ENCODE results near the gene WFDC8.

Gene WFDC8

DNA sequence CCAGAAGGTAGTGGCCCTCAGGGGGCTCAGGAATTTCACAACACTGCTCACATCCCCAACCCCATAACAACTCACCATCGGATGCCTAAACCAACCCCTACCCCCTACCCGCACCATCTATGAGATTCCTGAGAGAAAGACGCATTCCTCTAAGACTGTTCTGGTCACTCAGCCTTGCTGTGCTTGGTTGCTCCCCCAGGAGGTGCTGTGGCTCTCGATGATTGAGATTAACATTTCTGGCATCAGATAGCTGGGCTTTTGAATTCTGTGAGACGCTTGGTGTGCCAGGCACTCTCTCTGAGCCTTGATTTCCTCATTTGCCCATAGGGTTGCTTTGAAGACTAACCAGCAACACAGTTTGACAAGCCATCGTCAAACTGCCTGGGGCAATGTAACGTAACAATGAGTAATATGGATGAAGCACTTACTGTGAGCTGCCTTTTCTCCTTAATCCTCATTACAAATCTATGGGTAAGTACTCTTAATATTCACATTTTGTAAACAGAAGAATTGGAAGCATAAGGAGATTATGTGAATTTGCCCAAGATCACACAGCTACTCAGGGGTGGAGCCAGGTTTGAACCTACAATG, 40.8 kb downstream of the WFDC8 start:
- no peaks in the 10 kb centered on the region for H3K4me1 Mint-ChIP-seq
- H3K4me3 Mint-ChIP-seq: no peak overlapping the region
- peaks cover 23 to 27% of the 10 kb centered on the region in 2 donors for H3K27me3 Mint-ChIP-seq
- no peak overlapping the region for H3K27ac Mint-ChIP-seq
- ATAC-seq (replicated peaks) (no peak), DNase-seq (no peak)
- no peaks in the 10 kb centered on the region for H3K9me3 Mint-ChIP-seq
- H3K36me3 Mint-ChIP-seq: no peaks in the 10 kb centered on the region

DNA sequence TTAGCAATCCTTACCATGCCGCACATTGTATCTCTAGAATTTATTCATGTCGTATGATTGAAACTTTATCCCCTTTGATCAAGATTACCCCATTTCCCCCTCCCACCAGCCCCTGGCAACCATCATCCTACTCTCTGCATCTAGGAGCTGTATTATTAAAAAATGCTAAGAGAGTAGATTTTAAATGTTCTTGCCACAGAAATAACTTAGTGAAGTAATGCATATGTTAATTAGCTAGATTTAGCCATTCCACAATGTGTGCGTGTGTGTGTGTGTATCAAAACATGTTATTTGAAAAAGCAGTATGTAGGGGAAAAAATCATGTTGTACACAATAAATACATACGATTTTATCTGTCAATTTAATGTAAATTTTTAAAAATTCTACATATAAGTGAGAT, 51.8 kb downstream of the WFDC8 start:
- H3K27ac Mint-ChIP-seq: no peak overlapping the region
- DNase-seq (no peak), ATAC-seq (replicated peaks) (no peak)
- H3K36me3 Mint-ChIP-seq: no peaks in the 10 kb centered on the region
- H3K4me3 Mint-ChIP-seq: no peak overlapping the region
- no peaks in the 10 kb centered on the region for H3K9me3 Mint-ChIP-seq
- H3K27me3 Mint-ChIP-seq: peaks cover 31 to 49% of the 10 kb centered on the region in 2 donors
- no peaks in the 10 kb centered on the region for H3K4me1 Mint-ChIP-seq

GRCh38 chr20:45523821-45524220, 55.3 kb downstream of the WFDC8 start:
- no peak for ATAC-seq (replicated peaks)
- H3K27me3 Mint-ChIP-seq: peaks cover 47 to 52% of the 10 kb centered on the region in 2 donors
- H3K4me3 Mint-ChIP-seq: no peak overlapping the region
- H3K36me3 Mint-ChIP-seq: no peaks in the 10 kb centered on the region
- H3K27ac Mint-ChIP-seq: no peak overlapping the region
- H3K4me1 Mint-ChIP-seq: no peaks in the 10 kb centered on the region
- no peaks in the 10 kb centered on the region for H3K9me3 Mint-ChIP-seq
- no peak for DNase-seq

DNA sequence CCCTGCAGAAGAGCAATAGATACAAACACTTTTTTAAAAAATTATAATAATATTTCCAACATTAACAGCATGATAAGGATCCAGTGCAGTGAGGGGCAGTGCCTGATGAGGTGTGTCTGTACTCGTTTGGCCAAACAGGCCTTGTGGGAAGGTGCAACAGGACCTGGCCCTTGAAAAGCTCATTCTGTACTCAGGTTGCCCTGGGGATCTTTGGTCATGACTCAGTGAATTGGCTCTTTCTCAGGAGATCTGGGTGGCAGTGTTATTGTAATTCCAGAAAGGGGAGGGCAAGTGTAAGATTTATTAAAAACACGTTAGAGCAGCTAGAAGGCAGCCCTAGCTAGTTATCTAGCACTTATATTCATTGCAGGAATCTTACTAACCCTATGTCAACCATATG, 60.8 kb downstream of the WFDC8 start:
- Mint-ChIP-seq H3K4me1 (no peaks in the 10 kb centered on the region), H3K27ac (no peak overlapping the region), H3K27me3 (peaks cover 39 to 41% of the 10 kb centered on the region in 2 donors), H3K9me3 (peaks cover 0 to 1% of the 10 kb centered on the region in 2 donors), H3K36me3 (no peaks in the 10 kb centered on the region), H3K4me3 (no peak overlapping the region)
- ATAC-seq (replicated peaks) (no peak), DNase-seq (no peak)

- H3K4me3 Mint-ChIP-seq: no peak within 1 kb of the TSS
- peaks cover 40 to 45% of the 10 kb centered on the region in 2 donors for H3K27me3 Mint-ChIP-seq
- no peak for DNase-seq
- H3K9me3 Mint-ChIP-seq: peaks cover 0 to 1% of the 10 kb centered on the region in 2 donors
- H3K27ac Mint-ChIP-seq: no peak within 1 kb of the TSS
- H3K36me3 Mint-ChIP-seq: no peaks in the 10 kb centered on the region
- H3K4me1 Mint-ChIP-seq: no peaks in the 10 kb centered on the region
- ATAC-seq (replicated peaks): no peak
These were observed 63.8 kb downstream of the WFDC8 start, which contains the start of gene SPINT3 for GRCh38 chr20:45515147-45515913. Gene SPINT3, minus strand, starts transcription at chr20:45515622. Its CDS starts 14 bp downstream, at chr20:45515608.

- Mint-ChIP-seq H3K27me3 (peaks cover 44 to 54% of the 10 kb centered on the region in 2 donors), H3K4me1 (peaks cover 14% of the 10 kb centered on the region in 2 donors), H3K4me3 (no peak overlapping the region), H3K36me3 (no peaks in the 10 kb centered on the region), H3K27ac (no peak overlapping the region), H3K9me3 (no peaks in the 10 kb centered on the region)
- DNase-seq: no peak
- no peak for ATAC-seq (replicated peaks)
These were observed 68.7 kb downstream of the WFDC8 start for GRCh38 chr20:45510242-45510862.

DNA sequence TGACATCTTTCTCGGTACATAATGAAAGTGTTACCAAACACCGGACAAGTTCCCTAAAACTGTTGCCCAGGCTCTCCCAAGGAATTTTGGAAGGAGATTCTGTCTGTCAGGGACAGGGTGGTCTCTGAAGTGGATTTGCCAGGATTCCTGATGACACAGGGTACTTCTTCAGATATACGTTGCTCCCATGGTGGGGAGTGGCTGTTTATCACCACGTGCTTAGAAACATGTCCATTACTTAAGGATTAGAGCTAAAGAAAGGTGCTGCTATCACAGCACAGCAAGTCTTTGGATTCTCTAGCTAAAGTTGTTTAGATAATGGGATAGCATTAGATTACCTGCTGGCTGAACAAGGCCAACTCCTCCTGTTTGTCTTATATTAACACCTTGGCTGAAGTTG, 70.0 kb downstream of the WFDC8 start:
- Mint-ChIP-seq H3K4me3 (no peak overlapping the region), H3K9me3 (no peaks in the 10 kb centered on the region), H3K27me3 (peaks cover 40 to 61% of the 10 kb centered on the region in 2 donors), H3K4me1 (peaks cover 14% of the 10 kb centered on the region in 2 donors), H3K27ac (no peak overlapping the region), H3K36me3 (no peaks in the 10 kb centered on the region)
- ATAC-seq (replicated peaks) (no peak), DNase-seq (no peak)

GRCh38 chr20:45508068-45508886, 70.8 kb downstream of the WFDC8 start:
- Mint-ChIP-seq H3K4me1 (peaks cover 14% of the 10 kb centered on the region in 2 donors), H3K36me3 (no peaks in the 10 kb centered on the region), H3K27ac (no peak overlapping the region), H3K9me3 (no peaks in the 10 kb centered on the region), H3K27me3 (peaks cover 44 to 67% of the 10 kb centered on the region in 2 donors), H3K4me3 (no peak overlapping the region)
- DNase-seq (no peak), ATAC-seq (replicated peaks) (peak in 1 of 2 donors; percentile 13)

DNA sequence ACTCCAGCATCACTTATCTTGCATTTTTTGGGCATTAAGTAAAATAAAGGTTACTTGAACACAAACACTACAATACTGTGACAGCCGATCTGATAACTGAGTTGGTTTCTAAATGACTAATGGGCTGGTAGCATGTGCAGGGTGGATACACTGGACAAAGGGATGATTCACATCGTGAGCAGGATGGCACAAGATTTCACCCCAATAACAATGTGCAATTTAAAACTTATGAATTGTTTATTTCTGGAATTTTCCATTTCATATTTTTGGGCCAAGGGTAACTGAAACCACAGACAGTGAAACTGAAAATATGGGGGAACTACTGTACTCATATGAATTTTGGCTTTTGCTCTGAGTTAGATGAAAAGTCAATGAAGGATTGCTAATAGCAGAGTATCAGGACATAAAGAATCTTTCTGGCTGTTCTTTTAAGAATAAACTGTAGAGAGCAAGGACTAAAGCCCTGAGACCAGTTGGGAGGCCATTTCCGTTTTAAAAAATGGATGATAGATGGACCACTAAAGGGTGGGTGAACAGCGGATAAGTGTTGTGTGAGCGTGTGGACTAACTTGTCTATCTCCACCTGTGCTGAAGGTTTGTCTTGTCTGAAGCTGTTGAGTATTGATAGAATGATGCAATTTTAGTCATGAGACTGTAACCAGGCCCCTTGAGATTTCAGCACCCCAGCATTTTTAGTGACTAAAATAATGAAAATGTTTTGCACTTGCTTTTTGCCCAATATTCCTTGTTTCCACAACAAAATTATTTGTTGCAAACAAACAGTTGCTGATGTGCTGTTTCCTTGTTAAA, 71.9 kb downstream of the WFDC8 start:
- ATAC-seq (replicated peaks): peak; percentile 86 to 91

GRCh38 chr20:45506398-45506797, 72.7 kb downstream of the WFDC8 start:
- no peak overlapping the region for H3K4me3 Mint-ChIP-seq

More for the DNA sequence above, 71.9 kb downstream of the WFDC8 start:
- Mint-ChIP-seq H3K27me3 (peaks cover 46 to 68% of the 10 kb centered on the region in 2 donors), H3K9me3 (no peaks in the 10 kb centered on the region), H3K36me3 (no peaks in the 10 kb centered on the region), H3K4me1 (peaks cover 14% of the 10 kb centered on the region in 2 donors), H3K27ac (peak overlapping the region; percentile 47), H3K4me3 (peak overlapping the region in 1 of 2 donors; percentile 25)
- peak; percentile 5 for DNase-seq

DNA sequence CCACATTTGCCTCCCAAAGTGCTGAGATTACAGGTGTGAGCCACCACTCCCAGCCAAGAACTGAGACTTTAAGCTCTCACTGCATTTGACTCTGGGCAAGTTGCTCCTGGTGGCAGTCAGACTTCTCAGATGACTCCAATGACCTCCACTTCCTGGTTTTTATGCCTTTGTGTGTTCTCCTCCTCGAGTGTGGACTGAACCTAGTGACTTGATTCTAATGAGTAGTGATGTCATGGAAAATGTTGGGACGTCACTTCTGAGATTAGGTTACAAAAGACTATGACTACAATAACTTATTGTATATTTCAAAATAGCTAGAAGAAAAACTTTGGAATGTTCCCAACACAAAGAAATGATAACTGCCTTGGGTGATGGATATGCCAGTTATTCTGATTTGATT, 75.7 kb downstream of the WFDC8 start:
- Mint-ChIP-seq H3K4me3 (no peak overlapping the region), H3K9me3 (no peaks in the 10 kb centered on the region), H3K27me3 (peaks cover 39 to 62% of the 10 kb centered on the region in 2 donors), H3K4me1 (peaks cover 14% of the 10 kb centered on the region in 2 donors), H3K36me3 (no peaks in the 10 kb centered on the region), H3K27ac (no peak overlapping the region)
- ATAC-seq (replicated peaks): no peak
- no peak for DNase-seq

More at GRCh38 chr20:45506398-45506797, 72.7 kb downstream of the WFDC8 start:
- Mint-ChIP-seq H3K4me1 (peaks cover 14% of the 10 kb centered on the region in 2 donors), H3K27ac (peak overlapping the region; percentile 47), H3K27me3 (peaks cover 42 to 64% of the 10 kb centered on the region in 2 donors), H3K36me3 (no peaks in the 10 kb centered on the region), H3K9me3 (no peaks in the 10 kb centered on the region)
- no peak for ATAC-seq (replicated peaks)
- no peak for DNase-seq

DNA sequence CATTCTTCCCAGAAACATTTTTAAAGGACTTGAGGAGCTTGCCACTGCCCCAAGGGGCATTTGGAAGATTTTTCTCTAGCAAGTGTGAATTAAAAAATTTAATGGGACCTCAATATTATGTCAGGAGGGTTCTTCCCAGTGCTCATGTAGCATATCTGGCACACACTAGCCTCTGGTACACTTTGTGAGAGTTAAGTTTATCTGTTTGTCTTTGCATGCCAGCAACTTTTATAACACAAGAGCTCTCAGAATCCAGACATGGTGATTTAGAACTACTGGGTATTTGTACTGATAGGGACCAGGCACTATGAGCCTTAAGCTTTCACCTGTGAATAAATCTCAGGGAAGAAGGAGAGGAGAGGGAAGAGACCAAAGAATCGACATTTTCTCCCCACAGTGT, 76.5 kb downstream of the WFDC8 start:
- no peaks in the 10 kb centered on the region for H3K9me3 Mint-ChIP-seq
- DNase-seq (no peak), ATAC-seq (replicated peaks) (no peak)
- H3K36me3 Mint-ChIP-seq: no peaks in the 10 kb centered on the region
- H3K27me3 Mint-ChIP-seq: peaks cover 35 to 56% of the 10 kb centered on the region in 2 donors
- peaks cover 7 to 9% of the 10 kb centered on the region in 2 donors for H3K4me1 Mint-ChIP-seq
- no peak overlapping the region for H3K27ac Mint-ChIP-seq
- H3K4me3 Mint-ChIP-seq: no peak overlapping the region
